A673 (cell line): ENCODE data around the gene ERI2. TPM values are rescaled to one million over a fixed set of nuclear protein-coding genes. Genes with fewer than 3 reads are reported as not detected.
"Not testable (repeated sequence)": the region's sequence is repeated elsewhere in the genome, so short reads cannot be mapped to it uniquely, and the experiment has no call there.

Source experiments
- BruUV-seq: library from RNA; stranded (reverse); fragments of 400-500 nt; replicated peaks from 2 replicates; lab custom pipeline; 2021; lab: Mats Ljungman, UMichigan
- CTCF ChIA-PET: fragments of 300-600 bp; sonication (Branson Sonifier 250); formaldehyde crosslinking; loops from one replicate; lab custom pipeline; 2022; ENCODE audit warnings: antibody characterized with exemption; lab: Charles Lee
- POLR2A ChIA-PET: fragments of 300-600 bp; sonication (Branson Sonifier 250); formaldehyde crosslinking; loops from one replicate; lab custom pipeline; 2022; ENCODE audit warnings: antibody characterized with exemption; ENCODE audit not compliant: low non-redundant PET; lab: Charles Lee
- DNase-seq: peaks from one replicate; pipeline ENCODE4 v3.0.0-alpha.2; 2015; ENCODE audit warnings: low spot score
- H3K27ac ChIP-seq: fragments of 200-600 bp; sonication (generic); 2 replicates; pipeline ENCODE4 v1.5.1; 2016; ENCODE audit warnings: mixed run types, low read depth, mild to moderate bottlenecking, mixed read lengths, antibody characterized with exemption, low read length; ENCODE audit not compliant: poor library complexity, severe bottlenecking
- H3K27me3 ChIP-seq: fragments of 200-600 bp; sonication (generic); replicated peaks from 2 replicates; pipeline ENCODE4 v1.6.1; 2017; ENCODE audit warnings: mixed run types, low read depth, mild to moderate bottlenecking, mixed read lengths, antibody characterized with exemption, low read length; ENCODE audit not compliant: insufficient read depth, poor library complexity
- H3K36me3 ChIP-seq: fragments of 200-600 bp; sonication (generic); 2 replicates; pipeline ENCODE4 v1.6.1; 2016; ENCODE audit warnings: mixed run types, mild to moderate bottlenecking, mixed read lengths, antibody characterized with exemption, low read length; ENCODE audit not compliant: insufficient read depth, poor library complexity, severe bottlenecking
- H3K4me1 ChIP-seq: fragments of 200-600 bp; sonication (generic); 2 replicates; pipeline ENCODE4 v1.6.1; 2017; ENCODE audit warnings: mixed run types, mild to moderate bottlenecking, mixed read lengths, antibody characterized with exemption, low read length; ENCODE audit not compliant: insufficient read depth, poor library complexity, severe bottlenecking
- H3K4me3 ChIP-seq: fragments of 200-600 bp; sonication (generic); 2 replicates; pipeline ENCODE4 v1.5.1; 2016; ENCODE audit warnings: low read depth, mixed run types, mild to moderate bottlenecking, mixed read lengths, low read length; ENCODE audit not compliant: poor library complexity, severe bottlenecking
- H3K9me3 ChIP-seq: fragments of 200-600 bp; sonication (generic); 2 replicates; pipeline ENCODE4 v1.6.1; 2016; ENCODE audit warnings: mixed run types, low read depth, mild to moderate bottlenecking, mixed read lengths, antibody characterized with exemption, low read length; ENCODE audit not compliant: poor library complexity, severe bottlenecking
- CTCF ChIP-seq: fragments of 300-800, 200-600 bp; sonication (generic); conservative IDR thresholded peaks from 2 replicates; pipeline ENCODE4 v1.5.1; 2017; ENCODE audit warnings: low read depth, mild to moderate bottlenecking, antibody characterized with exemption, low read length, moderate library complexity, mixed read lengths
- EZH2 ChIP-seq: fragments of 200-600 bp; sonication (generic); IDR thresholded peaks from 2 replicates; pipeline ENCODE4 v1.6.1; 2017; ENCODE audit warnings: borderline replicate concordance, low read depth, mild to moderate bottlenecking, mixed read lengths, antibody characterized with exemption, low read length; ENCODE audit not compliant: poor library complexity, severe bottlenecking
- intact Hi-C: fragments of 100-400 bp; cut with micrococcal nuclease; formaldehyde crosslinking; loops from one replicate; pipeline ENCODE4 v1.10.0; 2022; ENCODE audit not compliant: unreplicated experiment
- total RNA-seq: library from RNA; stranded (reverse); gene quantifications from 2 replicates; pipeline ENCODE4 v1.2.3, GENCODE V29; 2021

The ERI2 gene
- total RNA-seq, 1 experiment from 2014 or later: 24.9 TPM

GRCh38 chr16:20762404-20763123, 43.7 kb downstream of the ERI2 start:
- DNase-seq: no peak
- H3K4me3 ChIP-seq: no peak overlapping the region
- no peak overlapping the region for H3K27ac ChIP-seq
- peaks cover 4% of the 10 kb centered on the region for H3K9me3 ChIP-seq
- no TSS peak for BruUV-seq
- TF ChIP-seq EZH2 (no peak), CTCF (no peak)
- H3K4me1 ChIP-seq: peaks cover 4% of the 10 kb centered on the region
- no peaks in the 10 kb centered on the region for H3K36me3 ChIP-seq
- CTCF ChIA-PET: no interaction called here
- intact Hi-C loops: no loop called here
- POLR2A ChIA-PET: no interaction called here
- H3K27me3 ChIP-seq: peaks cover 15% of the 10 kb centered on the region

- BruUV-seq: no TSS peak
- Histone ChIP-seq H3K36me3 (no peaks in the 10 kb centered on the region), H3K9me3 (peaks cover 4% of the 10 kb centered on the region), H3K4me3 (no peak overlapping the region), H3K27me3 (peaks cover 14% of the 10 kb centered on the region), H3K27ac (no peak overlapping the region), H3K4me1 (peaks cover 4% of the 10 kb centered on the region)
- ChIA-PET CTCF (no interaction called here), POLR2A (no interaction called here)
- intact Hi-C loops: no loop called here
- DNase-seq: no peak
- TF ChIP-seq CTCF (no peak), EZH2 (no peak)
Measured at GRCh38 chr16:20761175-20761574, 45.1 kb downstream of the ERI2 start.

- no peak for DNase-seq
- POLR2A ChIA-PET: no interaction called here
- peaks cover 6% of the 10 kb centered on the region for H3K27me3 ChIP-seq
- no peak overlapping the region for H3K4me3 ChIP-seq
- no TSS peak for BruUV-seq
- intact Hi-C loops: no loop called here
- CTCF ChIA-PET: no interaction called here
- TF ChIP-seq CTCF (no peak), EZH2 (no peak)
- peaks cover 4% of the 10 kb centered on the region for H3K4me1 ChIP-seq
- H3K9me3 ChIP-seq: peaks cover 4% of the 10 kb centered on the region
- H3K27ac ChIP-seq: no peak overlapping the region
- no peaks in the 10 kb centered on the region for H3K36me3 ChIP-seq
Measured at GRCh38 chr16:20760346-20760745, 45.9 kb downstream of the ERI2 start.

GRCh38 chr16:20755799-20756198, 50.5 kb downstream of the ERI2 start:
- H3K27me3 ChIP-seq: peaks cover 32% of the 10 kb centered on the region
- H3K4me3 ChIP-seq, H3K9me3 ChIP-seq, H3K4me1 ChIP-seq, POLR2A ChIA-PET, H3K27ac ChIP-seq, DNase-seq, intact Hi-C loops, H3K36me3 ChIP-seq, BruUV-seq, CTCF ChIA-PET: not testable (repeated sequence)
